ENCODE results near the gene MYO1H. TPM values are rescaled to one million over a fixed set of nuclear protein-coding genes. Genes with fewer than 3 reads are reported as not detected.

The MYO1H gene
- total and polyA plus RNA-seq, 2 experiments from 2014 or later: not detected

DNA sequence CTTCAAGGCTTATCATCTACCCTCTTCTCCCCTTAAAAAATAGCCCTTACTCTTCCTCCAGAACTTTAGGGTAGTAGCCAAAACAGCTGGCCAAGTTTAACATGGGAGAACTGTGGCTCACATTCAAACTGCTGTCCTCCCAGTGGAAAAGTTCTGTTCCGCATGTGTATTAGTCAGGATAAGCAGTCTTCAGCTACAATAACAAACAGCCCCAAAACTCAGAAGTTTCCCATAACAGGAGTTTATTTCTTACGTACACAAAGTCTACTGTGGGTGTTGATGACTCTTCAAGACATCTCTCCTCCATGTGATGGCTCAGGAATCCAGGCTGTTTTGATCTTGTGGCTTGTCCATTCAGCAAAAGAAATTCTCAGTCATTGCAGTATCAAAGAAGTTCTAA, 35.5 kb downstream of the MYO1H start (continued):
- TF ChIP-seq, protein P1, sequence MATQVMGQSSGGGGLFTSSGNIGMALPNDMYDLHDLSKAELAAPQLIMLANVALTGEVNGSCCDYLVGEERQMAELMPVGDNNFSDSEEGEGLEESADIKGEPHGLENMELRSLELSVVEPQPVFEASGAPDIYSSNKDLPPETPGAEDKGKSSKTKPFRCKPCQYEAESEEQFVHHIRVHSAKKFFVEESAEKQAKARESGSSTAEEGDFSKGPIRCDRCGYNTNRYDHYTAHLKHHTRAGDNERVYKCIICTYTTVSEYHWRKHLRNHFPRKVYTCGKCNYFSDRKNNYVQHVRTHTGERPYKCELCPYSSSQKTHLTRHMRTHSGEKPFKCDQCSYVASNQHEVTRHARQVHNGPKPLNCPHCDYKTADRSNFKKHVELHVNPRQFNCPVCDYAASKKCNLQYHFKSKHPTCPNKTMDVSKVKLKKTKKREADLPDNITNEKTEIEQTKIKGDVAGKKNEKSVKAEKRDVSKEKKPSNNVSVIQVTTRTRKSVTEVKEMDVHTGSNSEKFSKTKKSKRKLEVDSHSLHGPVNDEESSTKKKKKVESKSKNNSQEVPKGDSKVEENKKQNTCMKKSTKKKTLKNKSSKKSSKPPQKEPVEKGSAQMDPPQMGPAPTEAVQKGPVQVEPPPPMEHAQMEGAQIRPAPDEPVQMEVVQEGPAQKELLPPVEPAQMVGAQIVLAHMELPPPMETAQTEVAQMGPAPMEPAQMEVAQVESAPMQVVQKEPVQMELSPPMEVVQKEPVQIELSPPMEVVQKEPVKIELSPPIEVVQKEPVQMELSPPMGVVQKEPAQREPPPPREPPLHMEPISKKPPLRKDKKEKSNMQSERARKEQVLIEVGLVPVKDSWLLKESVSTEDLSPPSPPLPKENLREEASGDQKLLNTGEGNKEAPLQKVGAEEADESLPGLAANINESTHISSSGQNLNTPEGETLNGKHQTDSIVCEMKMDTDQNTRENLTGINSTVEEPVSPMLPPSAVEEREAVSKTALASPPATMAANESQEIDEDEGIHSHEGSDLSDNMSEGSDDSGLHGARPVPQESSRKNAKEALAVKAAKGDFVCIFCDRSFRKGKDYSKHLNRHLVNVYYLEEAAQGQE (IDR thresholded peaks at IDR 0.05; ENCODE audit: unreplicated experiment): no peak
- TF ChIP-seq, protein P2, sequence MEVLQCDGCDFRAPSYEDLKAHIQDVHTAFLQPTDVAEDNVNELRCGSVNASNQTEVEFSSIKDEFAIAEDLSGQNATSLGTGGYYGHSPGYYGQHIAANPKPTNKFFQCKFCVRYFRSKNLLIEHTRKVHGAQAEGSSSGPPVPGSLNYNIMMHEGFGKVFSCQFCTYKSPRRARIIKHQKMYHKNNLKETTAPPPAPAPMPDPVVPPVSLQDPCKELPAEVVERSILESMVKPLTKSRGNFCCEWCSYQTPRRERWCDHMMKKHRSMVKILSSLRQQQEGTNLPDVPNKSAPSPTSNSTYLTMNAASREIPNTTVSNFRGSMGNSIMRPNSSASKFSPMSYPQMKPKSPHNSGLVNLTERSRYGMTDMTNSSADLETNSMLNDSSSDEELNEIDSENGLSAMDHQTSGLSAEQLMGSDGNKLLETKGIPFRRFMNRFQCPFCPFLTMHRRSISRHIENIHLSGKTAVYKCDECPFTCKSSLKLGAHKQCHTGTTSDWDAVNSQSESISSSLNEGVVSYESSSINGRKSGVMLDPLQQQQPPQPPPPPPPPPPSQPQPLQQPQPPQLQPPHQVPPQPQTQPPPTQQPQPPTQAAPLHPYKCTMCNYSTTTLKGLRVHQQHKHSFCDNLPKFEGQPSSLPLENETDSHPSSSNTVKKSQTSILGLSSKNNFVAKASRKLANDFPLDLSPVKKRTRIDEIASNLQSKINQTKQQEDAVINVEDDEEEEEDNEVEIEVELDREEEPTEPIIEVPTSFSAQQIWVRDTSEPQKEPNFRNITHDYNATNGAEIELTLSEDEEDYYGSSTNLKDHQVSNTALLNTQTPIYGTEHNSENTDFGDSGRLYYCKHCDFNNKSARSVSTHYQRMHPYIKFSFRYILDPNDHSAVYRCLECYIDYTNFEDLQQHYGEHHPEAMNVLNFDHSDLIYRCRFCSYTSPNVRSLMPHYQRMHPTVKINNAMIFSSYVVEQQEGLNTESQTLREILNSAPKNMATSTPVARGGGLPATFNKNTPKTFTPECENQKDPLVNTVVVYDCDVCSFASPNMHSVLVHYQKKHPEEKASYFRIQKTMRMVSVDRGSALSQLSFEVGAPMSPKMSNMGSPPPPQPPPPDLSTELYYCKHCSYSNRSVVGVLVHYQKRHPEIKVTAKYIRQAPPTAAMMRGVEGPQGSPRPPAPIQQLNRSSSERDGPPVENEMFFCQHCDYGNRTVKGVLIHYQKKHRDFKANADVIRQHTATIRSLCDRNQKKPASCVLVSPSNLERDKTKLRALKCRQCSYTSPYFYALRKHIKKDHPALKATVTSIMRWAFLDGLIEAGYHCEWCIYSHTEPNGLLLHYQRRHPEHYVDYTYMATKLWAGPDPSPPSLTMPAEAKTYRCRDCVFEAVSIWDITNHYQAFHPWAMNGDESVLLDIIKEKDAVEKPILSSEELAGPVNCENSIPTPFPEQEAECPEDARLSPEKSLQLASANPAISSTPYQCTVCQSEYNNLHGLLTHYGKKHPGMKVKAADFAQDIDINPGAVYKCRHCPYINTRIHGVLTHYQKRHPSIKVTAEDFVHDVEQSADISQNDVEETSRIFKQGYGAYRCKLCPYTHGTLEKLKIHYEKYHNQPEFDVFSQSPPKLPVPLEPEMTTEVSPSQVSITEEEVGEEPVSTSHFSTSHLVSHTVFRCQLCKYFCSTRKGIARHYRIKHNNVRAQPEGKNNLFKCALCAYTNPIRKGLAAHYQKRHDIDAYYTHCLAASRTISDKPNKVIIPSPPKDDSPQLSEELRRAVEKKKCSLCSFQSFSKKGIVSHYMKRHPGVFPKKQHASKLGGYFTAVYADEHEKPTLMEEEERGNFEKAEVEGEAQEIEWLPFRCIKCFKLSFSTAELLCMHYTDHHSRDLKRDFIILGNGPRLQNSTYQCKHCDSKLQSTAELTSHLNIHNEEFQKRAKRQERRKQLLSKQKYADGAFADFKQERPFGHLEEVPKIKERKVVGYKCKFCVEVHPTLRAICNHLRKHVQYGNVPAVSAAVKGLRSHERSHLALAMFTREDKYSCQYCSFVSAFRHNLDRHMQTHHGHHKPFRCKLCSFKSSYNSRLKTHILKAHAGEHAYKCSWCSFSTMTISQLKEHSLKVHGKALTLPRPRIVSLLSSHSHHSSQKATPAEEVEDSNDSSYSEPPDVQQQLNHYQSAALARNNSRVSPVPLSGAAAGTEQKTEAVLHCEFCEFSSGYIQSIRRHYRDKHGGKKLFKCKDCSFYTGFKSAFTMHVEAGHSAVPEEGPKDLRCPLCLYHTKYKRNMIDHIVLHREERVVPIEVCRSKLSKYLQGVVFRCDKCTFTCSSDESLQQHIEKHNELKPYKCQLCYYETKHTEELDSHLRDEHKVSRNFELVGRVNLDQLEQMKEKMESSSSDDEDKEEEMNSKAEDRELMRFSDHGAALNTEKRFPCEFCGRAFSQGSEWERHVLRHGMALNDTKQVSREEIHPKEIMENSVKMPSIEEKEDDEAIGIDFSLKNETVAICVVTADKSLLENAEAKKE (CRISPR knock-in tag; IDR thresholded peaks at IDR 0.05): no peak

GRCh38 chr12:109385339-109386058, 37.8 kb downstream of the MYO1H start:
- H3K36me3 Mint-ChIP-seq (ENCODE audit: low read depth): no peaks in the 10 kb centered on the region
- Histone ChIP-seq H4K20me1 (replicated peaks; ENCODE audit: insufficient read depth) (no peaks in the 10 kb centered on the region), H3K79me2 (replicated peaks; ENCODE audit: insufficient read depth) (no peaks in the 10 kb centered on the region), H3K9me2 (ENCODE audit: insufficient read depth) (no peaks in the 10 kb centered on the region), H3K4me1 (ENCODE audit: insufficient read depth) (peaks cover 3% of the 10 kb centered on the region; the same call in 1 of the 2 replicates), H3K27ac (ENCODE audit: low read depth) (no peak overlapping the region), H3K36me3 (ENCODE audit: insufficient read depth) (no peaks in the 10 kb centered on the region), H3F3A (replicated peaks; ENCODE audit: low read depth) (no peaks in the 10 kb centered on the region), H3K27me3 (ENCODE audit: insufficient read depth) (no peaks in the 10 kb centered on the region), H2AFZ (peak overlapping the region; percentile 48; the same call in 1 of the 2 replicates), H3K4me2 (no peak overlapping the region), H3K4me3 (no peak overlapping the region)
- no peak overlapping the region for H3K27ac Mint-ChIP-seq
- peak; percentile 56 for DNase-seq (ENCODE audit: low spot score)
- peak; percentile 35; the same call in 2 of the 3 replicates for ATAC-seq
- H3K9me3 Mint-ChIP-seq: peaks cover 4% of the 10 kb centered on the region; the same call in 2 of the 3 replicates
- H3K4me1 Mint-ChIP-seq: no peaks in the 10 kb centered on the region; the same call in 2 of the 3 replicates
- peaks cover 2% of the 10 kb centered on the region for H3K27me3 Mint-ChIP-seq (ENCODE audit: insufficient read depth, low read depth, poor library complexity)
- no peak overlapping the region for H3K4me3 Mint-ChIP-seq
- TF ChIP-seq, protein P3, sequence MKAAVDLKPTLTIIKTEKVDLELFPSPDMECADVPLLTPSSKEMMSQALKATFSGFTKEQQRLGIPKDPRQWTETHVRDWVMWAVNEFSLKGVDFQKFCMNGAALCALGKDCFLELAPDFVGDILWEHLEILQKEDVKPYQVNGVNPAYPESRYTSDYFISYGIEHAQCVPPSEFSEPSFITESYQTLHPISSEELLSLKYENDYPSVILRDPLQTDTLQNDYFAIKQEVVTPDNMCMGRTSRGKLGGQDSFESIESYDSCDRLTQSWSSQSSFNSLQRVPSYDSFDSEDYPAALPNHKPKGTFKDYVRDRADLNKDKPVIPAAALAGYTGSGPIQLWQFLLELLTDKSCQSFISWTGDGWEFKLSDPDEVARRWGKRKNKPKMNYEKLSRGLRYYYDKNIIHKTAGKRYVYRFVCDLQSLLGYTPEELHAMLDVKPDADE (IDR thresholded peaks at IDR 0.05): no peak
- no peak for TF ChIP-seq EZH2phosphoT487 (IDR thresholded peaks at IDR 0.05; ENCODE audit: unreplicated experiment)
- no peak for TF ChIP-seq POLR2AphosphoS5 (IDR thresholded peaks at IDR 0.05; ENCODE audit: low read depth)
- no peak for TF ChIP-seq STAT1 (IDR thresholded peaks at IDR 0.05; ENCODE audit: unreplicated experiment)
- peak; percentile 70 to 77 for TF ChIP-seq CTCF (conservative IDR thresholded peaks at IDR 0.05; ENCODE audit: low read depth in 2 of 2)
- TF ChIP-seq ZNF114 (CRISPR knock-in tag; IDR thresholded peaks at IDR 0.05): no peak

All from GM23338 (cell line).